Suppressor macrophage treated with lipopolysaccharide for 1 hour (primary cell): ENCODE data around the gene XKR3.
"Not testable (repeated sequence)": the region's sequence is repeated elsewhere in the genome, so short reads cannot be mapped to it uniquely, and the experiment has no call there.

Experiments used
- DNase-seq, 3 donors: peaks; one replicate each; pipeline ENCODE4 v3.0.0-alpha.2; 2020 to 2022

XKR3 gene

DNA sequence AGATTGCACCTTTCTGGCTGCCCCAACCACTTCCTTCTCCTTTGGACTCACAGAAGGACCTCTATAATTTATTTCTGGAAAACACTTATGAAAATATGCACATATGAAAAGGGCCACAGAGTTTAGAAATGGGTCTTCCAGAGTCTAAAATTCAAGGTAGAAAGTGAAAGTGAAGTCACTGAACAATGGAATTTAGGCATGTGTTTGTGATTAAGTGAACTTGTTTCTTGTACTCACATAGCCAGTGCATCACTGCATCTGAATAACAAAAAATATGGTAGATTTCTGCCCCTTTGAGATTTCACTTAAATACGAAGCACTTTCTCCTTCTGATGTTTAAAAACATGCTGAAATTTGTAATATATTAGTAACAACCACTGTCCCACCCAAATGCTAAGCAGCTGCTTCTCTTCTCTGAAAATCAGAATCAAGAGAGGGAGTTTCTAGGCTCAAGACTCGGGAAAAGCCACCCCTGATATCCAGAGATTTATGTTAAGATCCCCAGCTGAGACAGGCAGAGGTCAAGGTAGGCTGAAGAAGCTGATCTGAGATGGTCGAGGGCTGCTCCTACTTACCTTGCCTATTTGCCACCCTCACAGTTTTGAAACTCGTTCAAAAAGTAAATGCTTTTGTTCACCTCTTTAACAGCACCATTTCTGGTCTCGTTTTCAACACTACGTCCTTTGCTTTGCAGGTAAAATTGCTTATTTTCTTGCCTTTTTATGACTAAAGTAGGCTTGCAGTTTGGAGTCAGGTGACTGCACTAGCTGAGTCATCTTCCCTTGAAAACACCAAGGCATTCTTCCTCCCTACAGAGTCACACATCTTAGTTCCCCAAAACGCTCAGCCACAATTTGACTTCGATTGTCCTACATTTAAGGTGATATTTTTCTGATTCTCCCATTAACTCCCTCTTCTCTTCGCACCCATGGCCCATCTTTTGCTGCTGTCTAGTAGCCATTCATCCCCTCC lies at the start of gene XKR3:
Gene XKR3 (minus strand): TSS at position 696 of the 972 bp plus-strand sequence. CDS start 17,338 bp downstream, outside the sequence.
- DNase-seq = peak; percentile 79 to 89 (median 82)

DNA sequence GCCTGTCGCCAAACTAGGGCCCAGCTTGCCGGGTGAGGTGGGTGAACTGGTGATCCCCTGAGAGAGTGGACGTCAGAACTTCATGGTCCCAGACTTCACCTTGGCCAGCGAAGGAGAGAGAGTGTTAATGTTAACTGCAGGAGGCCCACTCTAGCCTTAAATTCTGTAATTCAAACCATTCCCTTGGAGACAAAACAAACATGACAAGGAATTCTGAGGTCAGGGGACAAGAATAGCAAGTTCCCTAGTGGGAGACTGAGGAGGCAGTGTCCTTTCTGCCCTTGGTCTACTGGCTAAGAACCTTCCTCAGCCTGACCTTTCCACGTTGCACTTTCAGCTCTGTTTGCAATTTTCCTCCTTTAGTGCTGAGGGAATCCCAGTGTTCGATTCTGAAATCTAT lies 44.4 kb upstream of the XKR3 start:
- DNase-seq = peak in 2 of 3 donors; percentile 28 to 29

DNA sequence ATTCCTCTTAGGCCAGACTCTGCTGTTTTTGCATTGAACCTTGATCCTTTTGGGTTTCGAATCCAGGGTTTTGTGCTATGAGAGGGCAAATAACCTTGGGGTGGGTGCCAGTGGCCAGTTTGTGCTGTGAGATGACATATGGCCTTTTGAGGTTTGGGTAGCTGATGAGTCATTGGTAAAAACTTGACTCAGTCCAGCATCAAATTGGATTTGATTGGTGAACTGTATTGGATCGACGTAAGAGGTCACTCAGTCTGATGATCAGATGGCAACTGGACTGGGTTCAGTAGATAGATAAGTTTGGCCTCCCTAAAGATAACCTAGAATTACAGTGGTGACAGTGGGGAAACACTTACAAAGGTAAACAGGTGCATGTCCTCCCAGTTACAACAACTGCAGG lies 41.0 kb upstream of the XKR3 start:
- DNase-seq = no peak

DNA sequence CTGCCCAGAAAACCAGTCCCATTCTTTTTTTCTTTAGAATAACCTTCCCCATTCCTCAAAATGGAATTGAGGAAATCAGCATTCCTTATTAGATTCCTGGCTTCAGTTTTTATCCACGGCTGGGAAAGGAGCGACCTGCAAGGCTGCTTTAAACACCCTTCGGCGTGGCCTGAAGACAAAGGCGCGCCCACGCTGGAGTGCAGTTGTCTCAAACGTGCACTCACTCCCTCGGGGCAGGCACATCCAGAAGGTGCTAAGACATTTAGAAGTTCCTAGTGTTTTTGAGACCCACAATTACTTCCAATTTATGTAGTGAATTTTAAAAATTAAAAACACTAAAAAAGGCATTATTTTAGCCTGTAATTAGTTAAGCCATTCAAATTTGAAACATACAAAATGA lies 31.6 kb upstream of the XKR3 start:
- not testable (repeated sequence) for DNase-seq

DNA sequence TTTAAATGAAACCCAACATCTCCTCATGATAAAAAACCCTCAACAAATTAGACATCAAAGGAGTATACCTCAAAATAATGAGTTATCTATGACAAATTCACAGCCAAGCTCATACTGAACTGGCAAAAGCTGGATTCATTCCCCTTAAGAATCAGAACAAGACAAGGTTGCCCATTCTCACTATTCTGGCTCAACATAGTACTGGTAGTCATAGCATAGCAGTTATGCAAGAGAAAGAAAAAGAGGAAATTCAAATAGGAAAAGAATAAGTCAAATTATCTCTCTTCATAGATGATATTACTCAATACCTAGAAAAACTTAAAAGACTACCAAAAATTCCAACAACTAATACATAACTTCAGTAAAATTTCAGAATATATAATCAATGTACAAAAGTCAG lies 29.4 kb upstream of the XKR3 start:
- DNase-seq = peak; percentile 38 to 79 (median 72)

DNA sequence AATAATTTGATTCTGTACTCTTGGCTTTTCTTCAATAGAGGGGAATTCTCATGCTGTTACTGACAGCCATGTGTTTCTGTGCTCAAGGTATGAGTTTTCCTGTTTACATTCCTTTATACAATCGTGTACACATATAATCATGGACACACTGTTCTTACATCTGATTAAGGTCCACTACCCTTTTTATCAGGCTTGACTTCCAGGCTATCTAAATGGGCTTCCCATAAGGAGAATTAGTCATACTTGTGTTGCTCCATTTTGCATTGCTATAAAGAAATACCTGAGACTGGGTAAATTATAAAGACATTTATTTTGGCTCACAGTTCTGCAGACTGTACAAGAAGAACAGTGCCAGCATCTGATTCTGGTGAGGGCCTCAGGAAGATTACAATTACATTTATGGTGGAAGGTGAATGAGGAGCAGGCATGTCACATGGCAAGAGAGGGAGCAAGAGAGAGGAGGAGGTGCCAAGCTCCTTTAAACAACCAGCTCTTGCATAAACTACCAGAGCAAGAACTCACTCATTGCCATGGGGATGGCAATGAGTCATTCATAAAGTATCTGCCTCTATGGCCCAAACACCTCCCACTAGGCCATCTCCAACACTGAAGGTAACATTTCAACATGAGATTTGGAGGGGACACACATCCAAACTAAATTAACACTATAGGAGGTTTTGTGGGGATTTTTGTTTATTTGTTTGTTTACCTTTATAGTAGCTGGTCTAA lies 26.2 kb upstream of the XKR3 start:
- peak; percentile 35 to 53 (median 41) for DNase-seq

DNA sequence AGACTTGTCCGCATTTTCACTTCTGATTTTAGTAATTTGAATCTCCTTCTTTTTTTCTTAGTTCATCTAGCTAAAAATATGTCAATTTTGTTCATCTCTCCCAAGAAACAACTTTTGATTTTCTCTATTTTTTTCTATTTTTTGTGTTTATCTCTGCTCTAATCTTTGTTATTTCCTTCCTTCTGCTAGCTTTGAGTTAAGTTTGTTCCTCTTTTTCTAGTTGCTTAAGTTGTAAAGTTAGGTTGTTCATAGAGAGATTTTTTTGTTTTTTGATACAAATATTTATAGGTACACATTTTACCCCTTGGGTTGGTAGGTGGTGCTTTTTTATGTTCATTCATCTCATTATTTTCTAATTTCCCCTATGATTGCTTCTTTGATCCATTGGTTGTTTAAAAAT lies 22.1 kb upstream of the XKR3 start:
- DNase-seq = peak in 1 of 3 donors; percentile 14

DNA sequence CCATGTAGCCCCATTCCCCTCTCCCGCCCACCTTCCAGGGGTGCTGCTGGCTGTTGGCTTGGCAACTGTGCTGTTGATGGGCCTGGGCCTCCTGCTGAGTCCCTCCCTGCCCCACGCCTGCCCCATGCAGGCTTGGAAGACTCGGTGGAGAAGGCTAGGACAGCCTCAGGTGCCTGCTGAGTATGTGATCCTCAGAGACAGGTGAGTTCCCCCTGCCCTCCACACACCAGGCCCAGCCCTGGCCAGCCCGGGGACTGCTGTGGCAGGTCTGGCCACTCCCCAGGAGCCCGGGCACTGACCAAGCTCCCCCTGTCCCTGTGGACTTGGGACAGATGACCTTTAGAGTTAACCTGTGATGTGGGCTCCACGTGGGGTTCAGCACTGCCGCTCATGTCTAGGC lies 20.7 kb upstream of the XKR3 start:
- no peak for DNase-seq

DNA sequence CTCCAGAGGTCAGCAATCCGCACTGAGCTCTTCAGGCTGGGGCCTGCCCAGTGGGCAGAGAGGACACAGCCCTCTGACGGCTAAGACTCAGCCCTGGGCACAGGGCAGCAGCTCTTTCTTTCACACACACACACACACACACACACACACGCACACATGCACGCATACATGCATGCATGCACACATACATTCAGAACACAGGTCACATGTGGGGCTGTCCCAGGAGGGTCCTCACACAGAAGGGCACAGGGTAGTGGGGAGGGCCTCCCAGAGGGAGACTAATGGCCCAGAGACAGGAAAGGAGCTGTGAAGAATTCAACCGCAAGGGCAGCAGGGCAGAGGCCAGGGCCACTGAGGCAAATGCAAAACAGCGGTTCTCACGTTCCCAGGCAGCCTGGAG lies 20.3 kb upstream of the XKR3 start:
- DNase-seq = no peak

DNA sequence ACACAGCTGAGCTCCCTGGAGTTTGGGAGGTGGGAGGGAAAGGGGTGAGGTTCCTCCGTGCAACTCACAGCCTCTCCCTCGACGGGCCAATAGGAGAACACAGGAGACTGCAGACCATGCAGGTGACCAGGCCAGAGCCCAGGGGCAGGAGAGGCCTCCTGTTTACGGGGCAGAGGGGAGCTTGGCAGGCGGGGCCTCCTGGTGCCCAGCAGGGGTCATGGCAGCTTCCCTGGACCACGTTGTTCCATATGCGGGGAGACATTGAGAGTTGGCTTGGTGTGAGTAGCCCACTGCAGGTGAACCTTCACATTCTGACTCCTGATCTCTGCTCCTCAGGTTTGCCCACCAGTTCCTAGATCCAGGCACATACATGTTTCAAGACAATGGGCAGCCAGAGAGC lies 19.3 kb upstream of the XKR3 start:
- DNase-seq = no peak

DNA sequence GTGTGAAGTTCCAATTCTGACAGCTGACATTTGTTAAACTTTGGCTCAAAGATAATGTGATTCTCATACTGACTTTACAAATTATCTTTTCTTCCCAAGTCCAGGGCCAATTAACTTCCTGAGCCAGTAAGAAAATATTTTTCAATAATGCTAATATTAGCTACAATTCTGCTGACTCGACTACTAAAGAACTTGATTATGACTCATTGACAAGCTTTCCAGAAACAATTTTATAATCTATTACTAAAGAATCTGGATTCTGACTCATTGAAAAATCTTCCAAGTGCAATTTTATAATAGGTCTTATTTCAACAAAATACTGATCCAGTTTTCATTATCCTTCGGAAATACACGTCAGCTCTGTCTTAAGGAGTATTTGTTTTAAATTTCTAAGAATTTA lies 12.9 kb upstream of the XKR3 start:
- DNase-seq = peak in 1 of 3 donors; percentile 10

DNA sequence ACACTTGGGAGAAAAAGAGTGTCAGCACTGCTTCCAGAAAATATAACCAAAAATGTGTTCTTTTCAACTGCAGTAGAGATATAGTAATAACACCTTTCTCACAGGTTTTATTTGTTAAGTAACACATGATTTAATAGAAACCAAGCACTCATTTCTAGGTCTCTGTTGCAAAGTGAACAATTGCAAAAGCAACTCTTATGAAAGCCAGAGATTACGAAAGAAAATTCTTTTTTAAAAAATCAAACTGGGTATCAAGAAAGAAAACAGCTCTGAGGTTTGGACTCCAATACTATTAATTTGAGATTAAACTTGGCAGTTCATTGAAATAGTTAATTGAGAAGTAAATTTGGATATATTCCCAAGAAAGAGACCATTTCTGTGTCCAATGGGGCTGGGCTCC lies 9.8 kb upstream of the XKR3 start:
- peak in 2 of 3 donors; percentile 28 to 35 for DNase-seq

DNA sequence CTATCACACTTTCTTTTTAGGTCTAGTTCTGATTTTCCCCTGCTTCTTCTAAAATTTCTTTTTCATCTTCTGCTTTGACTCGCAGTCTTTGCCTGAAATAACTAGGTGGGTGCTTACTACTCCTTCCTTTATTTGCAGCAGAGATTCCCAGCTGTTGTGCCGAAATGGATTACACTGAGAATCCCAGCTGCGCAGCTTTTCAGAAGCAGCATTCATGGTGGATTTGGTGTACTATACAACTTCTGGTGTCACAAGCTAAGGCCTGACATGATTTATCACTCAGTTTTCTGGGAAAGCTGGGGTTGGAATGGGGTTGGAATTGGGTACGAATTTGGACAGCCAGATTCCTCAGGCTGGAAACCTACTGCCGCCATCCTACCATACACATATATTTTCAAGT lies 6.0 kb upstream of the XKR3 start:
- DNase-seq = no peak

DNA sequence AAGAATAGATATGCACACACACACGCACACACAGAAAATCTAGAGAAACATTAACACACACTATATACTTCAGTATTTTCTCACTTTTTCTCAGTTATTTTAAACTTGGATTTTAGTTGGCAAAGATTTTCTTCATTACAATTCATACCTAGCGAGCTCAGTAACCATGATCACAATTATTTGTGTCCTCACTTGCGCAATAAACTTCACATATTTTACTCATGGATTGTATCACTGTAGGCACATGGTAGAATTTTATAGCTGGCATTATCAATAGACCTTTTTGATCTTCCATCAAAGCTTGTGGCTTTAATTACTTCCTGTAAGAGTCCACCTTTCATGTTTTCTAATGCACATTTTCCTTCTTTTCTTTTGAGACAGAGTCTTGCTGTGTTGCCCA lies 4.8 kb upstream of the XKR3 start:
- no peak for DNase-seq

DNA sequence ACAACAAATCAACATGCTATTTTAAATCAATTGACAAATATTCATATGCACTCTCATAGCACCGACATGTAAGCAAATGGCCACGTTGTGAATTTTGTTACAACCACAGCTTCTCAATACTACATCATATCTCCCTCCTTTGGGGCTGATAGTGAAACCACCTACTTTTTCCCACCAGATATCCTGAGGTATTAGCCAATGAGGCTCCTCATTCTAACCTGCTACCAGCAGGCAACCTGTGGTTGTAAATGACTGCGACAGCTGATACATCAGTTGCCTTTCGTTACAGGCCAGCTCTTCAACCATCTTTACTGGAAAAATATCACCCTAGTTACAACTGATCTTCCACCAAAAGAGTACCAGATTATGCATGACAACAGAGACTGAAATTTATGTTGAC lies 3.7 kb upstream of the XKR3 start:
- no peak for DNase-seq

DNA sequence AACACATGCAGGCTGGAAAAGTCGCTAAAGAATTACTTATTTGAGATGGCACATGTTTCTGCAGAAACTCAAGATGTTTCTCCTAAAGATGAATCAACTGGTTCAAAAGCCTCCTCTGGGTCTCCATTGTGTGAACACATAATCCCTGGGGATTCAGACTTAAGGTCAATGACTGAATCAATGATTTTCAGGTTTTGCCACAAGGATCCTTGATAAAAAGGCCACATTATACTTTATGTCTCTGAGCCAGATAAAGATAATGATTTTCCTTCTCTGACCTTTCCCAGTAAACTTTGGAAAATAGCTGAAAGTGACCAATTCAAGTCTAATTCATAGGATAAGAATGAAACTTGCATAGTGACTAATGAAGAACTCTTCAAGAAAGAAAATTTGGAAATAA lies 2.3 kb upstream of the XKR3 start:
- DNase-seq = no peak

DNA sequence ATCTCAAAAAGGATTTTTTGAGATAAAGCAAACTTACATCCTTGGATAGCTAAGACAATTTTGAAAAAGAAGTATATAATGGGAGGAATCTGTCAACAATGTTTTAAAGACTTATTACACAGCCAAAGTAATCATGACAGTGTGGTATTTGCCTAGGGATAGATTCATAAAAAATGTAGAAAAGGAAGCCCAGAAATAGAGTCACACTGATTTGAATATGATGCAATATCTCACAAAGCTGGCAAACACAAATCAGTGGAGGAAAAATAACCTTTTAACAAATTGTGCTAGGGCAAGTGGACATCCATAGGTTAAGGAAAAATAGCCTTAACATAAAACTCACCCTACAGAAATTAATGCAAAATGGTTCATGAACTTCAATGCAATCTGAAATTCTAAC lies 6.0 kb downstream of the XKR3 start:
- DNase-seq = peak; percentile 39 to 74 (median 48)

DNA sequence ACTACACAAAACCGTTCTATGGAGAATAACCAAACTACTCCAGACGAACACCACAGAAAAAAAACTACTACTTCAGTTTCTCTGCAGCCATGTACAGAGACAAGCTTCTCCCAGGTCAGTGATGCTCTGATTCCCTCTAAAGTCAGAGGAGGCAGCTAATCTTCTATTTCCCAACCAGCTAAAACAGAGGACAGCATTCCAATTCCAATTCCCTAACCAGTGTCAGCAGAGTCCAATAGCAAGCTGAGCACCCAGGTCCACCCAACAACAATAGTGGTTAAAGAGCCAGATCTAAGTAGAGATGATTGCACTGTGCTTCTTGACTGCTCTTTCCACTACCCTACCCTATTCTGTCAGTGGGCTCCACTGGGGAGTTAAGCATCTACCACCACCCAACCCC lies 6.7 kb downstream of the XKR3 start:
- DNase-seq = no peak

DNA sequence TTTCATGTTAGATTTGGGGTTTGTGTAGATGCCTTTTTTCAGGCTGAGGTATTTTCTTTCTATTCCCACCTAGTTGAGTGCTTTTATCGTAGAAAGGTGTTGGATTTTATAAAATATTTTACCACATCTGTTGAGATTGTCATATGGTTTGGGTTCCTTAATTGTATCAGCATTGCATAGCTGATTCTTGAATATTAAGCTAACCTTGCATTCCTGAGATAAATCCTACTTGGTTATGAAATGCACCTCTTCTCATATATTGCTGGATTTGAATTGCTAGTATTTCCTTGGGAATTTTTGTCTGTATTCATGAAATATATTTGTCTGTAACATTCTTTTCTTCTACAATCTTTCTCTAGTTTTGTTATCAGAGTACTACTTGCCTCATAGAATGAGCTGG lies 10.1 kb downstream of the XKR3 start:
- no peak for DNase-seq

DNA sequence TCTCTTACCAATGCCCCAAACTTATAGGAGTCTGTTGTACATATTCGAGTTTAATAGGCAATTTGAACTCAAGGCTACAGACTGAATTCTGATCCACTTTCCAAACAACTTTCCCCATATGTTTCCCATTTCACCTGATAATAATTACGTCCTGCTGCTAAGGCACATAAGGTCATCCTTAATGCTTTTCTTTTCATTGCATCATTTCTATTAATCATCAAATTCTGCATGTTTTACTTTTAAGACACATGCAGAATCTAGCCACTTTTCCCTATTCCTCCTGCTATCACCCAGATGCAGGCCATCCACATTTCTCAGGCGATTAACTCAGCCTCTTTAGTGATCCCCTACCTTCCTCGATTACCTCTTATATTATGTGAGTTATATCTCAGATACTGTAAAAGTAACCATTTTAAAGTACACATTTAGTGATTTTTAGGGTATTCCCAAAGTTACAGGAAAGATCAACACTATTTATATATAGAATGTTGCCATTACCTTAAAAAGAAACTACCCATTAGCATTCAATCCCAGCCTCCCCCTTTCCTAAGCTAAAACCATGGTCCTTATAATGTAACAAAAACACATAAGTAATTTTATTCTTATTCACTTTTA lies 14.9 kb downstream of the XKR3 start:
- DNase-seq = no peak

DNA sequence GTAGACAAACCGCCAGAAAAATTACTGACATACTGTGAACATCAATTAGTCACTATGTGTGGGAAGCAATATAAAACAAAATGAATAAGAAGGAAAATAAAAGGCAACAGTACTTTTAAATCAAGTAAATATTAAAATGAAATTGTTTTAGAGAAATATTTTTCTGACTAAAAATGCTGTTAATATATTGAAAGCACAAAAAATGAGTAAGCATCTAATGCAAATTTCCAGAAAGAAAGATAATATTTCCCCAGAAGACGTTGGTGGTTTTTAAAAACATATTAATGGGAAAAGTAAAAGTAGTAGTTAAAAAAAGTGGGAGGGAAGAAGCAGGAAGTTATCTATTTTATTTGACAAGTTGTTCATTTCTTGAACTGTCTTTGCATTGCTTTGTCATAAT lies 16.5 kb downstream of the XKR3 start:
- DNase-seq = no peak

DNA sequence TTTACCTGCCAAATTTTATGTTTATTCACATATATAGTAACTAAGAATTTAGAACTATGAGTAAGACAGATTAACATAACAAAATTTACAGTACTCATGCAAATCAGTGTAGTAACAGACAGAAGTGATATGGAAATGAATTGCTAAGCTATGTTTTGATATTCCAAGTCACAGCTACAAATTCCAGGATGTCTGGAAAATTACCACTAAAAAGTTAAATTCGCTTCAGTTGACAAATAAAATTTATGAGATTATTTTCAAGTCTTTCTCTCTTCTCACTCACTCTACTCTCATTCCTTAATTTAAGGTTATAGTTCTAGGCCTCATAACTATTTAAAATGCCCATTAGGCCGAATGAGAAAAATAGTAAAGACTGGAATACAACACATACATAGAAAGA lies 18.1 kb downstream of the XKR3 start:
- DNase-seq = no peak

DNA sequence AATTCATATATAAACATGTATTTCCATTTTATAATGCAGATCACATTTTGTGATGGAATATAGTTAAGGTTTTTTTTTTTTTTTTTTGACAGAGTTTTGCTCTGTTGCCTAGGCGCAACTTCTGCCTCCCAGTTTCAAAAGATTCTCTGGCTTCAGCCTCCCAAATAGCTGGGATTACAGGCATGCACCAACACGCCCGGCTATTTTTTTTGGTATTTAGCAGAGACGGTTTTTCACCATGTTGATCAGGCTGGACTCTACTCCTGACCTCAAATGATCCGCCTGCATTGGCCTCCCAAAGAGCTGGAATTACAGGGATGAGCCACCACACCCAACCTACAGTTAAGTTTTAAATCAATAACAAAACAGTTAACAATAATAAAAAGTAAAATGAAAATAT lies 18.8 kb downstream of the XKR3 start:
- DNase-seq = no peak

DNA sequence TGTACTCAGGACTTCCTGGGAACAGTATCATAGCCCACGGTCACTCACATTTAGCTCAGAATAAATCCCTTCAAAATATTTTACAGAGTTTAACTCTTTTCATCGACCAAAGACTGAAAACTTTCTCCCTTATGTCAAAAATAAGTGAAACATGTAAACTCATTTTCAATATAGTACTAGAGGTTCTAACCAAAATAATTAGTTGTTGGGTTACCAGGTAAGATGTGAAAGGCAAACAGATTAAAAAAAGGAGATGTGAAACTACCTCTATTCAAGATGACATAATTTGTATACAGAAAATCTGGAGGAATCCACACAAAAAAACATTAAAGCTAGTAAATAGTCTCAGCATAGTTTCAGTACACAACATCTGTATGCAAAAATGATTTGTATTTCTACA lies 20.3 kb downstream of the XKR3 start:
- no peak for DNase-seq
